EL (cell line): ENCODE measurements around the gene SCLT1.

ENCODE experiments used
- DNase-seq: peaks from one replicate; pipeline ENCODE4 v3.0.0-alpha.2; 2016

Gene SCLT1

DNA sequence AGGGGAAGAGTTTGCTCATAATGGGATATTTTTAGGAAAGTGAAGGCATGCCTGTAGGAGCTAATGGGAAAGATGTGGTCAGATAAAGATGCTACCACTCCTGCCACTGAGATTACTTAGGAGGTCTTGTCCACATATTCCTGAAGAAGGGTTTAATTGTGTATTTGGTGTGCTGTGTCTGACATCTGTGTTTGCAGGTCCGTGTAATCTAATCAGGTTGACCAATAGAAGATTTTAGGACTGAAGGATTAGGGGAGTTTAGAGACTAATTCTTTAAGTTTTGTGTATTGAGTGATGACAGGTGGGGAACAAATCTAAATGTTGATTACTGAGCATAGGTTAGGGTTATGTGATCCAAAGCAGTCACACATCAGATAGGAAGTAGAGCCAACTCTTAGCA lies 226.6 kb downstream of the SCLT1 start:
- DNase-seq: no peak

GRCh38 chr4:128866269-128866668 lies 227.1 kb downstream of the SCLT1 start:
- no peak for DNase-seq

DNA sequence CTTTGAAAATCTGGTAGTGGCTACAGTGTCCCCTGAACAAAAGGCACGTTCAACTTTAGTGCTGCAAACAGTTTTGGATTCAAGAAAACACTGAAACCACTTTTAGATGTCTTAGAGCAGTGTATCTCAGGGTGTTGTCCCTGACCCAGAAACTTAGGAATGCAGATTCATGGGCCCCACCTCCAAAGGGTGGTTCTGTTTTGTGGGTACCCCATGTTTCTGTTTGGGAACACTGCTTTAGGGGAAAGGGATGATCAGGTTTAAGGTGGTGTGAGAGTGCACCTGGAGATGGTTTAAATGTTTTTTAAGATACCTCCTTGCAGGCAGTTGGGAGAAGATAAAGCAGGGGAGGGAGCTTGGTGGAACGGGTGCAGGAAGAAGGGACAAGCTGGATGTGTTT lies 228.2 kb downstream of the SCLT1 start:
- no peak for DNase-seq

- peak; percentile 78 for DNase-seq
Measured at GRCh38 chr4:128863312-128864075, 229.8 kb downstream of the SCLT1 start.

- no peak for DNase-seq
Measured at GRCh38 chr4:128862608-128863311, 230.6 kb downstream of the SCLT1 start.

- DNase-seq: no peak
Measured at GRCh38 chr4:128861856-128862518, 231.4 kb downstream of the SCLT1 start.

GRCh38 chr4:128859887-128860677 lies 233.3 kb downstream of the SCLT1 start:
- DNase-seq: peak; percentile 44

GRCh38 chr4:128858879-128859671 lies 234.3 kb downstream of the SCLT1 start:
- DNase-seq: peak; percentile 80

GRCh38 chr4:128856246-128856645 lies 237.1 kb downstream of the SCLT1 start:
- DNase-seq: no peak

- DNase-seq: no peak
Measured at GRCh38 chr4:128855621-128856020, 237.7 kb downstream of the SCLT1 start.

GRCh38 chr4:128854433-128854832 lies 238.9 kb downstream of the SCLT1 start:
- peak; percentile 46 for DNase-seq

- no peak for DNase-seq
Measured at GRCh38 chr4:128853741-128854140, 239.6 kb downstream of the SCLT1 start.

DNA sequence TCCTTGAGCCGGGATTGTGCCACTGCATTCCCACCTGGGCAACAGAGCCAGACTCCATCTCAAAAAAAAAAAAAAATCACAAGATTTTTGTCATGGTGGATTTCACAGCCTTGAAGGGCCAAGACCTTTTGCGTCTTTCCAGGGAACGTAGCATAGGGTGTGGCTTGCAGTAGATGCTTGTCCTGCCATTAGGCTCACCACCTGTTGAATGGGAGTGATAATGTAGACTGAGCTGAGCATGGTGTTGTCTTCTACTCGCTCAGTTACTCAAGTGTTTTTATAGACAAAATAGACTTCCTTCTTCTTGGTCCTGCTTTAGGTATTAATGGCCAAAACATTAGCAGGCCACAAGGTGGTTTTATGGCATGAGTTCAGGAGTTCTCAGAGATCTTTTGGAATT lies 243.1 kb downstream of the SCLT1 start:
- no peak for DNase-seq

DNA sequence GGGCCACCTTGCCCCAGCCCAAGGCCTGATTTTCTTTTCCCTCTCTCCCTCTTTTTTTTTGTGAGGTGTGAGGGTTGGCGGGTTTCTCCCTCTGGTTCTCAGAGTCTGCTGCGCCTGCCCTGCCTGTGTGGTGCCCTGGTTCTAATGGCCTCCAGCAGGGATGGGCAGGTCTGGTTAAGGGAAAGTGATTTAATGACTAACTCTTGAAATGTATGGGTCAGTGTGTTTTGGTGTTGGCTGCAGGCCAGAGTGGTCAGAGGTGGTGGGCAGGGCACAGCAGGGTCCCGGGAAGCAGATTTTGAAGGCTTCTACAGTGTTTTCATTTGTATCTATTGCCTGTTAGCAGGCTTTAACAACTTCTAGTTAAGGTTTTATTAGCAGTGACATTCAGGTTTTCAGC lies 244.9 kb downstream of the SCLT1 start:
- no peak for DNase-seq

- DNase-seq: no peak
Measured at GRCh38 chr4:128847082-128847724, 246.1 kb downstream of the SCLT1 start.

DNA sequence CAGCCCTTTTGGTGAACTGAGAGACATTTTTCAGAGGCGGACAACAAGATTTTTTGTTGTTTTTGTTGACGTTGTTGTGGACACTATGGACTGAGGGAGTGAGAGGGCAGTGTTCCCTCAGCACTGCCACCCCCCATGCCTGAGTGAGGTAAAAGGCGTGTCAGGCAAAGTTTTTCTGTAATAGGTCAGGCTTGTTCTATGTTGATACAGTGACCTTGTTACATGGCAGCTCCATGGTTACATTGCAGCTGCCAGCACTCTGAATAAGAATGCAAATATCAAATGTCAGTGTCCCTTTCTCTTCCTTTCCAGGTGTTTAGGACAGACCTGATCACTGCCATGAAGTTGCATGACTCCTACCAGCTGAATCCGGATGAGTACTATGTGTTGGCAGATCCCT lies 247.3 kb downstream of the SCLT1 start:
- DNase-seq: no peak

GRCh38 chr4:128844931-128845330 lies 248.4 kb downstream of the SCLT1 start:
- no peak for DNase-seq

- DNase-seq: no peak
Measured at GRCh38 chr4:128841402-128841801, 251.9 kb downstream of the SCLT1 start.

- DNase-seq: no peak
Measured at GRCh38 chr4:128840711-128841318, 252.5 kb downstream of the SCLT1 start.

DNA sequence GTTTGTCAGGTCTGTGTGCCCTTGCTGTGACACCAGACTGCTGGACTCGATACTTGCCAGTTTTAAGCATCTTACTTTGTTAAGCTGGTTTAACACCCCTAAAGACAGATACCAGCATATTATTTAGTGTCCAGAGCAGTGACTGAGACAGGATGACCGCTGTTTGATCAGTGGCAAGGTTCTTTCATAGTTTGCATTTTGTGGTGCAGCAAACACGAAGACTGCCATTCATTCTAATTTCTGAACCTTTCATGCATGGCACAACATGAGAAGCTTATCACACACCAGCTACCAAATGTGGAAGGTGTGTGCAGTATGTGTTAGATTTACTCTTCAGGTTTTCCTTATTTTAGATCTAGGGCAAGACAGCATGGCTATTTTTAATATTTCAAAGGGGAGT lies 255.7 kb downstream of the SCLT1 start:
- no peak for DNase-seq

DNA sequence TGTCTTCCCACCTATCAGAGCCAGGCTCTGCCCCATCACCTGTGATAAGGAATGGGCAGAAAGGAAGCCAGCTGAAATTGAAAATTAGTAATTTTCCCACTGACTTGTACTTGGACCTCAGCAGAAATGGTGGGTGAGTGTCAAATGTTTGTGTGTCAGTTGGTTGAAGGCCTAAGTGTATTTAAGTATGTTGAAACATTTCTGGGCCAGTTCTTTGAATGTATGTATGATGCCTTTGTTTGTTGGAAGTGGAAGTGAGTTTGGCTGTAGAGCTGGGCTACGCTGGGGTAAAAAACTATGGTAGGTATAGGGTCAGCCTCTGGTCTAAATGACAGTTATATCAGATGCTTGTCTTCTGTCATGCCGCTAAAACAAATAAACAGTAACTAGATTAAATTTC lies 256.1 kb downstream of the SCLT1 start:
- no peak for DNase-seq
